ENCODE data around the gene OR2B6.

OR2B6 gene

DNA sequence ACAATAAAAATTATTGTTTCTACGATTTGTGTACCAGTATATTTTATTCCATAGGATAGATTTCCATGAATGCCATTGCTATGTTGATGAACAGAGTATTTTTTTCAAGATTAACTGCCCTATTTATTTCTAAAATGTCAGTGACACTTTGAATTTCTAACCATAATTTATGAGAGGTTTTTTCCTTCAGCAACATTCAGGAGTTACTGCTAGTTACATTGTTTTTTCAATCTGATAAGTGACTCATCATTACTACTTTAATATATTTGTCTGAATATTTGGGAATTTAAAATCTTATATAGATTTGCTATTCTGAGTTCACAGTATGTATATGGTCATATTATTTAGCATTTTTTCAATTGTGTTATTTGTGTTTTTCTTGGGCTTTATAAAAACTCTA lies 6.0 kb upstream of the OR2B6 start:
- H3K36me3 ChIP-seq (ENCODE audit: control insufficient read depth, insufficient read depth, low read length) = no peaks in the 10 kb centered on the region
- H3K4me3 ChIP-seq (ENCODE audit: low read length) = no peak overlapping the region
- no peaks in the 10 kb centered on the region for H3K27me3 ChIP-seq (ENCODE audit: control insufficient read depth, insufficient read depth, low read length)
- DNase-seq (ENCODE audit: low read depth, low spot score) = no peak
- no CpG with 5 or more reads among the region's 1 CpG for WGBS (ENCODE audit: insufficient coverage, insufficient read length)
- H3K4me1 ChIP-seq (ENCODE audit: control insufficient read depth, insufficient read depth, low read length) = no peaks in the 10 kb centered on the region
- no peaks in the 10 kb centered on the region for H3K9me3 ChIP-seq (ENCODE audit: control insufficient read depth, insufficient read depth, low read length)
- H3K27ac ChIP-seq (ENCODE audit: low read length) = no peak overlapping the region

DNA sequence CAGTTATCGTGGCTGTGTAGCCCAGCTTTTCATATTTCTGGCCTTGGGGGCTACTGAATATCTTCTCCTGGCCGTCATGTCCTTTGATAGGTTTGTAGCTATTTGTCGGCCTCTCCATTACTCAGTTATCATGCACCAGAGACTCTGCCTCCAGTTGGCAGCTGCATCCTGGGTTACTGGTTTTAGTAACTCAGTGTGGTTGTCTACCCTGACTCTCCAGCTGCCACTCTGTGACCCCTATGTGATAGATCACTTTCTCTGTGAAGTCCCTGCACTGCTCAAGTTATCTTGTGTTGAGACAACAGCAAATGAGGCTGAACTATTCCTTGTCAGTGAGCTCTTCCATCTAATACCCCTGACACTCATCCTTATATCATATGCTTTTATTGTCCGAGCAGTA lies 475 bp downstream of the OR2B6 start:
- H3K9me3 ChIP-seq (ENCODE audit: control insufficient read depth, insufficient read depth, low read length) = no peaks in the 10 kb centered on the region
- DNase-seq (ENCODE audit: low read depth, low spot score) = no peak
- no CpG with 5 or more reads among the region's 4 CpGs for WGBS (ENCODE audit: insufficient coverage, insufficient read length)
- no peaks in the 10 kb centered on the region for H3K27me3 ChIP-seq (ENCODE audit: control insufficient read depth, insufficient read depth, low read length)
- H3K27ac ChIP-seq (ENCODE audit: low read length) = no peak overlapping the region
- H3K4me3 ChIP-seq (ENCODE audit: low read length) = no peak overlapping the region
- H3K36me3 ChIP-seq (ENCODE audit: control insufficient read depth, insufficient read depth, low read length) = no peaks in the 10 kb centered on the region
- no peaks in the 10 kb centered on the region for H3K4me1 ChIP-seq (ENCODE audit: control insufficient read depth, insufficient read depth, low read length)

DNA sequence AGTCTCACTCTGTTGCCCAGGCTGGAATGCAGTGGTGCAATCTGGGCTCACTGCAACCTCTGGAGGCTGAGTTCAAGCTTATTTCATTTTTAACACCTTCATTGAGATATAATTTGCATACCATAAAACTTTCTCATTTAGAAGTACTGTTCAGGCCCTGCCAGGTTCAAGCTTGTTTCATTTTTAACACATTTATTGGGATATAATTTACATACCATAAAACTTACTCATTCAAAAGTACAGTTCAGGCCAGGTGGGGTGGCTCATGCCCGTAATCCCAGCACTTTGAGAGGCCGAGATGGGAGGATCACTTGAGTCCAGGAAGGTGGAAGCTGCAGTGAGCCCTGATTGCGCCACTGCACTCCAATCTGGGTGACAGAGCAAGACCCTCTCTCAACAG lies 5.5 kb downstream of the OR2B6 start:
- Histone ChIP-seq H3K27ac (ENCODE audit: low read length) (no peak overlapping the region), H3K4me1 (ENCODE audit: control insufficient read depth, insufficient read depth, low read length) (no peaks in the 10 kb centered on the region), H3K4me3 (ENCODE audit: low read length) (no peak overlapping the region), H3K9me3 (ENCODE audit: control insufficient read depth, insufficient read depth, low read length) (no peaks in the 10 kb centered on the region), H3K27me3 (ENCODE audit: control insufficient read depth, insufficient read depth, low read length) (no peaks in the 10 kb centered on the region), H3K36me3 (ENCODE audit: control insufficient read depth, insufficient read depth, low read length) (peaks cover 3% of the 10 kb centered on the region; the same call in 1 of the 2 replicates)
- no peak for DNase-seq (ENCODE audit: low read depth, low spot score)
- no CpG with 5 or more reads among the region's 3 CpGs for WGBS (ENCODE audit: insufficient coverage, insufficient read length)

DNA sequence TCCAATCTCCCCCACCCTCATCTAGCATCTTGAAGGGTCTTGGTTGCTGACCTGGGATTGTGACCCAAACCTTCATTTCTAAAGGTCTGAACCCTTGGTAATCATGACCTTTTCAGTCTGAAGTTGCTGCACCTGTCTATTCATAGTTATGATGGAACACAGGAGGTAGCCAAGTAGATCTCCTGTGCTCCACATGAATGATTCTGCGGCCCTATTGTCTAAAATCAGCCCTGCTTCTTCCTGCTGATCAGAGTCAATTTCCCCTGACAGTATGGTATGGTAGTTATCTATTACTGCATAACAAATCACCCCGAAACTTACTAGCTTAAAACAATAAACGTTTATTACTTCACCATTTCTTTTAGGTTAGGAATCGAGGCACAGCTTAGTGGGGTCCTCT lies 9.0 kb downstream of the OR2B6 start:
- H3K27me3 ChIP-seq (ENCODE audit: control insufficient read depth, insufficient read depth, low read length) = no peaks in the 10 kb centered on the region
- H3K27ac ChIP-seq (ENCODE audit: low read length) = no peak overlapping the region
- H3K4me3 ChIP-seq (ENCODE audit: low read length) = no peak overlapping the region
- H3K4me1 ChIP-seq (ENCODE audit: control insufficient read depth, insufficient read depth, low read length) = no peaks in the 10 kb centered on the region
- DNase-seq (ENCODE audit: low read depth, low spot score) = no peak
- peaks cover 3% of the 10 kb centered on the region; the same call in 1 of the 2 replicates for H3K36me3 ChIP-seq (ENCODE audit: control insufficient read depth, insufficient read depth, low read length)
- WGBS (ENCODE audit: insufficient coverage, insufficient read length) = no CpG with 5 or more reads among the region's 4 CpGs
- H3K9me3 ChIP-seq (ENCODE audit: control insufficient read depth, insufficient read depth, low read length) = no peaks in the 10 kb centered on the region

DNA sequence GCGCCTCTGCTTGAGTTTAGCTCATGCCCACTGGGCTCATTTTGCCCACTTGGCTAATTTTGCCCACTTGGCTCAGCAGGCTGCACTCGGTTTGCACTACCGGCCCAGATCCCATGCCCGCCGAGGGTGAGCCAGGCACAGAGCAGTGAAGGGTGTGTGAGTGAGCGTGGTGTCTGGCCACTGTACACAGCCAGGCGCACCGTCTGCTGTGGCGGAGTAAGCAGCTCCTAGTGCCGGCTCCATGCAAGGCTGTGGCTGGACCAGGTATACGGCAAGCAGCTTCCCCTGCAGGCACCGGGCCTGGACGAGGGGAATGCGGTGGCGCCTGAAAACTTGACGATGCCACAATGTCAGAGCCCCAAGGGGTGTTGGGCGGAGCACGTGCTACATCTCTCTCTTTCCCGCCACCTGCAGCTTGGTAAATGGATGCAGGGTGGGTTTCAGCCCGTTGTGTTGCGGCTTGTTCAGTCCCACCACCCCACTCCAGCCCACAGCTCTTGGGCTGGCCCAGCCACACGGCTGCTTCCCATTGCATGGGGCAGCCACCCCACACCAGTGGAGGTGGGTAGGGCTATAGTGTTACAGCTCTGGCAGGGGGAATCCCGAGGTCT lies 9.9 kb downstream of the OR2B6 start:
- H3K27me3 ChIP-seq (ENCODE audit: control insufficient read depth, insufficient read depth, low read length) = no peaks in the 10 kb centered on the region
- H3K4me3 ChIP-seq (ENCODE audit: low read length) = no peak overlapping the region
- no peak overlapping the region for H3K27ac ChIP-seq (ENCODE audit: low read length)
- H3K36me3 ChIP-seq (ENCODE audit: control insufficient read depth, insufficient read depth, low read length) = peaks cover 3% of the 10 kb centered on the region; the same call in 1 of the 2 replicates
- no peaks in the 10 kb centered on the region for H3K4me1 ChIP-seq (ENCODE audit: control insufficient read depth, insufficient read depth, low read length)
- WGBS (ENCODE audit: insufficient coverage, insufficient read length) = no CpG with 5 or more reads among the region's 23 CpGs
- no peaks in the 10 kb centered on the region for H3K9me3 ChIP-seq (ENCODE audit: control insufficient read depth, insufficient read depth, low read length)
- no peak for DNase-seq (ENCODE audit: low read depth, low spot score)

DNA sequence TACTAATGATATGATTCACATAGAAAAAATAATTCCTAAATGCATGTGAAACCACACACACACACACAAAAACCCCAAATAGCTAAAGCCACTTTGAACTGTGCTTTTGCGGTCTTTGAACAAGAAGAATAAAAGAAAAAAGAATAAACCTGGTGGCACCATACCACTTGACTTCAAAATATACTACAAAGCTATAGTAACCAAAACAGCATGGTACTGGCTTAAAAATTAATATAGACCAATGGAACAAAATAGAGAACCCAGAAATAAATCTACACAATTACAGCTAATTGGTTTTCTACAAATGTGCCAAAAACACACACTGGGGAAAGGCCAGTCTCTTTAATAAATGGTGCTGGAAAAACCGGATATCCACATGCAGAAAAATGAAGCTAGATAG lies 13.4 kb downstream of the OR2B6 start:
- H3K27ac ChIP-seq (ENCODE audit: low read length) = no peak overlapping the region
- peaks cover 3% of the 10 kb centered on the region; the same call in 1 of the 2 replicates for H3K36me3 ChIP-seq (ENCODE audit: control insufficient read depth, insufficient read depth, low read length)
- no peaks in the 10 kb centered on the region for H3K9me3 ChIP-seq (ENCODE audit: control insufficient read depth, insufficient read depth, low read length)
- H3K27me3 ChIP-seq (ENCODE audit: control insufficient read depth, insufficient read depth, low read length) = no peaks in the 10 kb centered on the region
- WGBS (ENCODE audit: insufficient coverage, insufficient read length) = no CpG with 5 or more reads among the region's 2 CpGs
- no peak for DNase-seq (ENCODE audit: low read depth, low spot score)
- H3K4me1 ChIP-seq (ENCODE audit: control insufficient read depth, insufficient read depth, low read length) = no peaks in the 10 kb centered on the region
- no peak overlapping the region for H3K4me3 ChIP-seq (ENCODE audit: low read length)

DNA sequence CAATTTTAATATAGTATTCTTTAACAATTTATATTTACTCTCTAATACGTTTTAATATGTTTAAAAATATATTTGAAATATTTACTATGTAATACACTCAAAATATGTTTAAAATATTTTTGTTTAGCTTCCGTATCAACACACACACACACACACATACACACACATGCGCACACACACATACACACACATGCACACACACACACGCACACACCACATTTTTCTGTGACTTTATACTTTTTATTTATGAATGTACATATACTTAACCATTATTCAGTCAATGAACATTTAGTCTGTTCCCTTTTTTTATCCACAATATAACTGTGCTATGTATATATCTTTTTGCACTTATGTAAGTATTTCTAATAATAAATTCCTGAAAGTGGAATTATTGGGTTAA lies 15.7 kb downstream of the OR2B6 start:
- Histone ChIP-seq H3K27me3 (ENCODE audit: control insufficient read depth, insufficient read depth, low read length) (no peaks in the 10 kb centered on the region), H3K4me3 (ENCODE audit: low read length) (no peak overlapping the region), H3K4me1 (ENCODE audit: control insufficient read depth, insufficient read depth, low read length) (no peaks in the 10 kb centered on the region), H3K27ac (ENCODE audit: low read length) (no peak overlapping the region), H3K36me3 (ENCODE audit: control insufficient read depth, insufficient read depth, low read length) (no peaks in the 10 kb centered on the region), H3K9me3 (ENCODE audit: control insufficient read depth, insufficient read depth, low read length) (no peaks in the 10 kb centered on the region)
- no peak for DNase-seq (ENCODE audit: low read depth, low spot score)
- WGBS (ENCODE audit: insufficient coverage, insufficient read length) = 100% methylated on average over 1 of the region's 4 CpGs

DNA sequence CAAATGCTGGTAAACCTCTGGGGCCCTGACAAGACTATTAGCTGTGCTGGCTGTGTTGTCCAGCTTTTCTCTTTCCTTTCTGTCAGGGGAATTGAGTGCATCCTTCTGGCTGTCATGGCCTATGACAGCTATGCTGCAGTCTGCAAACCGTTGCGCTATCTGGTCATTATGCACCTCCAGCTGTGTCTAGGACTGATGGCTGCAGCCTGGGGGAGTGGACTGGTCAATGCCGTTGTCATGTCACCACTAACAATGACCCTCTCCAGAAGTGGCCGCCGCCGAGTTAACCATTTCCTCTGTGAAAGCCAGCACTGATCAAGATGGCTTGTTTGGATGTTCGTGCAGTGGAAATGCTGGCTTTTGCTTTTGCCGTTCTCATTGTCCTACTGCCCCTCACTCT lies 20.3 kb downstream of the OR2B6 start:
- Histone ChIP-seq H3K4me3 (ENCODE audit: low read length) (no peak overlapping the region), H3K27me3 (ENCODE audit: control insufficient read depth, insufficient read depth, low read length) (no peaks in the 10 kb centered on the region), H3K36me3 (ENCODE audit: control insufficient read depth, insufficient read depth, low read length) (no peaks in the 10 kb centered on the region), H3K9me3 (ENCODE audit: control insufficient read depth, insufficient read depth, low read length) (no peaks in the 10 kb centered on the region), H3K27ac (ENCODE audit: low read length) (no peak overlapping the region), H3K4me1 (ENCODE audit: control insufficient read depth, insufficient read depth, low read length) (no peaks in the 10 kb centered on the region)
- no CpG with 5 or more reads among the region's 8 CpGs for WGBS (ENCODE audit: insufficient coverage, insufficient read length)
- DNase-seq (ENCODE audit: low read depth, low spot score) = no peak

DNA sequence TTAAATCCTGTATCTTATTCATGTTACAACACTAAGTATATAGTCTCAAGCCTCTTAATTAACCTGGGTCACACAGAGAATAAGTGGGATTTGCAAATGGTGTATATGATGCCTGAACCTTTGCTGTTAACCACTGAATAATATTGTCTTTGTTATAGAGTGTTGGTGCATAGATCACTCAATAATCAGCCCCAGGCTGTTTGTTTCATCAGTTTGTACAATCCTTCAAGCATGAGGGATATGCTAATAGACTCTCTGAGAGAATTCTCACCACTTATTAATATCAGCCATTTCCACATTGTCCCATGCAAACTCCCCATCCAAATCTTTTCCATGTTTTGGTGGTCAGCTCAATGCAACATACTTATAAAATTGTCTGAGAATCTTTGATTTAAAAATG lies 21.7 kb downstream of the OR2B6 start:
- DNase-seq (ENCODE audit: low read depth, low spot score) = no peak
- H3K9me3 ChIP-seq (ENCODE audit: control insufficient read depth, insufficient read depth, low read length) = no peaks in the 10 kb centered on the region
- H3K36me3 ChIP-seq (ENCODE audit: control insufficient read depth, insufficient read depth, low read length) = no peaks in the 10 kb centered on the region

DNA sequence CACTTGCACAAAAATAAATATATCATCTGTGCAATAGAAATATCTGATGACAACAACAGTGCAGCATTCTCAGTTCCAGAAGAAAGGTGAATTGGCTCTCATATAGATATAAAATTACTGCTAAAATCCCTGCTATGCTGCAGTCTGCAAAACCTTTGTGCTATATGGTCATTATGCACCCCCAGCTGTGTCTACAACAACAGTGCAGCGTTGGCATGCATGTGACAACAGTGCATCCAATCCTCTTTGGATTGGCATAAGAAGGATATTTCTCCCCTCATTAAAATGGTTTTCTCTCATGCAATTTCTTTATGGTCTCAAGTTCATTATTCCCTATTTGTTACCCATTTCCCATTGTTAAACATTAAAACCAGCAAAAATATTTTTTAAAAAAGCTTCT lies 23.1 kb downstream of the OR2B6 start:
- Histone ChIP-seq H3K36me3 (ENCODE audit: control insufficient read depth, insufficient read depth, low read length) (no peaks in the 10 kb centered on the region), H3K9me3 (ENCODE audit: control insufficient read depth, insufficient read depth, low read length) (no peaks in the 10 kb centered on the region), H3K27me3 (ENCODE audit: control insufficient read depth, insufficient read depth, low read length) (no peaks in the 10 kb centered on the region), H3K4me1 (ENCODE audit: control insufficient read depth, insufficient read depth, low read length) (no peaks in the 10 kb centered on the region), H3K4me3 (ENCODE audit: low read length) (no peak overlapping the region), H3K27ac (ENCODE audit: low read length) (no peak overlapping the region)
- no peak for DNase-seq (ENCODE audit: low read depth, low spot score)
- no CpG with 5 or more reads among the region's 1 CpG for WGBS (ENCODE audit: insufficient coverage, insufficient read length)

More for the DNA sequence above, 21.7 kb downstream of the OR2B6 start:
- Histone ChIP-seq H3K27ac (ENCODE audit: low read length) (no peak overlapping the region), H3K4me1 (ENCODE audit: control insufficient read depth, insufficient read depth, low read length) (no peaks in the 10 kb centered on the region), H3K4me3 (ENCODE audit: low read length) (no peak overlapping the region), H3K27me3 (ENCODE audit: control insufficient read depth, insufficient read depth, low read length) (no peaks in the 10 kb centered on the region)

DNA sequence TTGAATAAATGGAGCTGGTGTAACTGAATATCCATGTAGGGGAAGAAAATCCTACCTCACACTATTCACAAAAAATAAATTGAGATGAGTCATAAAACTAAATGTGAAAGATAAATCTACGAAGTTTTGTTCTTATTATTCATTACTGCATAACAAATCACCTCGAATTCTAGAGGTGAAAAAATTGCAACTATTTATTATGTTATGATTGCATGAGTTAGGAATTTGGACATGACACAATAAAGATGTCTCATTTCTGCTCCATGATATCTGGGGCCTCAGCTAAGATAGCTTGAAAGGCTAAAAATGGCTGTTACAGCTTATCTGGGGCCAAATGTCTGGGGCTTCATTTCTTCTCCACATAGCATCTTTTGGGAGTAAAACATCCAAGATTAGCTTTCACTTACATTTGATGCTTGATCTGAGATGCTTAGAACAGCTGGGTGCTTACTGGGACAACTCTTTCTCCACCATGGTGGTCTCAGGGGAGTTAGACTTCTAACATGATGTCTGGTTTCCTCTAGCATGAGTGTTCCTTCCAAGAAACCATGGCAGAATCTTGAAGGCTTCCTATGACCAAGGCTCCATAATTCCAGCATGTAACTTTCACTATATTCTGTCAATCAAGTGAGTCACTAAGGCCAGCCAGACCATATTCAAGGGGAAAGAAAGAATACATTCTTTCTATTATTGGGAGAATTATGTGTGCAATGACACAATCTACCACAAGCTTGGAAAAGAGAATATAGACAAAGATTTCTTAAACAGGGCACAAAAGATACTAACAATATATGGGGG lies 30.1 kb downstream of the OR2B6 start:
- WGBS (ENCODE audit: insufficient coverage, insufficient read length) = no CpG with 5 or more reads among the region's 2 CpGs
- no peak overlapping the region for H3K27ac ChIP-seq (ENCODE audit: low read length)
- no peaks in the 10 kb centered on the region for H3K36me3 ChIP-seq (ENCODE audit: control insufficient read depth, insufficient read depth, low read length)
- no peaks in the 10 kb centered on the region for H3K4me1 ChIP-seq (ENCODE audit: control insufficient read depth, insufficient read depth, low read length)
- no peak for DNase-seq (ENCODE audit: low read depth, low spot score)
- H3K4me3 ChIP-seq (ENCODE audit: low read length) = no peak overlapping the region
- H3K27me3 ChIP-seq (ENCODE audit: control insufficient read depth, insufficient read depth, low read length) = no peaks in the 10 kb centered on the region
- no peaks in the 10 kb centered on the region for H3K9me3 ChIP-seq (ENCODE audit: control insufficient read depth, insufficient read depth, low read length)

Measured in iPS DF 6.9 (cell line).